GM23338 (cell line): Measurements from ENCODE around the gene SLC35D2. TPM values are rescaled to one million over a fixed set of nuclear protein-coding genes. Genes with fewer than 3 reads are reported as not detected.

Experiments used
- ATAC-seq: fragments of 200-7000 bp; cut with Tn5 transposase; 3 replicates; pipeline ENCODE4 v1.9.1; 2020
- DNase-seq: peaks from one replicate; pipeline ENCODE4 v3.0.0-alpha.2; 2015; ENCODE audit warnings: low spot score
- H2AFZ ChIP-seq: fragments of 200-600 bp; sonication (generic); 2 replicates; pipeline ENCODE4 v1.8.0; 2016; ENCODE audit warnings: antibody characterized with exemption, mild to moderate bottlenecking, moderate library complexity
- H3F3A ChIP-seq: fragments of 200-600 bp; sonication (generic); replicated peaks from 2 replicates; pipeline ENCODE4 v1.8.0; 2017; ENCODE audit warnings: antibody characterized with exemption, mixed run types, low read depth
- H3K27ac ChIP-seq: fragments of 200-600 bp; sonication (generic); 2 replicates; pipeline ENCODE4 v1.6.1; 2016; ENCODE audit warnings: low read depth
- H3K27me3 ChIP-seq: fragments of 200-600 bp; sonication (generic); 2 replicates; pipeline ENCODE4 v1.8.0; 2016; ENCODE audit warnings: mild to moderate bottlenecking, mixed run types, moderate library complexity; ENCODE audit not compliant: insufficient read depth
- H3K36me3 ChIP-seq: fragments of 200-600 bp; sonication (generic); 2 replicates; pipeline ENCODE4 v1.8.0; 2016; ENCODE audit warnings: mild to moderate bottlenecking; ENCODE audit not compliant: insufficient read depth
- H3K4me1 ChIP-seq: fragments of 200-600 bp; sonication (generic); 2 replicates; pipeline ENCODE4 v1.8.0; 2016; ENCODE audit warnings: mild to moderate bottlenecking, moderate library complexity; ENCODE audit not compliant: insufficient read depth
- H3K4me2 ChIP-seq: fragments of 200-600 bp; sonication (generic); 2 replicates; pipeline ENCODE4 v1.7.1; 2017; ENCODE audit warnings: mixed run types
- H3K4me3 ChIP-seq: fragments of 200-600 bp; sonication (generic); 2 replicates; pipeline ENCODE4 v1.6.1; 2016; ENCODE audit warnings: mixed run types
- H3K79me2 ChIP-seq: fragments of 200-600 bp; sonication (generic); replicated peaks from 2 replicates; pipeline ENCODE4 v1.8.0; 2017; ENCODE audit warnings: mild to moderate bottlenecking; ENCODE audit not compliant: insufficient read depth
- H3K9me2 ChIP-seq: fragments of 200-600 bp; sonication (generic); 2 replicates; pipeline ENCODE4 v1.8.0; 2017; ENCODE audit not compliant: insufficient read depth
- H4K20me1 ChIP-seq: fragments of 200-600 bp; sonication (generic); replicated peaks from 2 replicates; pipeline ENCODE4 v1.8.0; 2017; ENCODE audit warnings: mild to moderate bottlenecking; ENCODE audit not compliant: insufficient read depth
- H3K27ac Mint-ChIP-seq: 2 replicates; pipeline ENCODE4 v1.8.0; 2020; ENCODE audit warnings: inconsistent platforms, mild to moderate bottlenecking, moderate library complexity, mixed read lengths
- H3K27me3 Mint-ChIP-seq: 3 replicates; pipeline ENCODE4 v1.8.0; 2022; ENCODE audit warnings: low read depth, mild to moderate bottlenecking, moderate library complexity, mixed read lengths, inconsistent platforms; ENCODE audit not compliant: insufficient read depth, poor library complexity
- H3K36me3 Mint-ChIP-seq: 3 replicates; pipeline ENCODE4 v1.8.0; 2021; ENCODE audit warnings: low read depth, mild to moderate bottlenecking, inconsistent platforms, moderate library complexity, mixed read lengths
- H3K4me1 Mint-ChIP-seq: 3 replicates; pipeline ENCODE4 v1.8.0; 2020; ENCODE audit warnings: mild to moderate bottlenecking, inconsistent platforms, mixed read lengths
- H3K4me3 Mint-ChIP-seq: 3 replicates; pipeline ENCODE4 v1.8.0; 2021; ENCODE audit warnings: moderate library complexity, mild to moderate bottlenecking, inconsistent platforms, mixed read lengths
- H3K9me3 Mint-ChIP-seq: 3 replicates; pipeline ENCODE4 v1.8.0; 2020; ENCODE audit warnings: moderate library complexity, mild to moderate bottlenecking, inconsistent platforms, mixed read lengths
- CREB1 ChIP-seq: fragments of 250-450 bp; sonication (Bioruptor Pico); IDR thresholded peaks from 2 replicates; pipeline ENCODE4 v1.5.0; 2020; ENCODE audit warnings: low read depth, mild to moderate bottlenecking, moderate library complexity
- ETS1 ChIP-seq: IDR thresholded peaks from 2 replicates; pipeline ENCODE4 v1.6.1; 2016; ENCODE audit warnings: antibody characterized with exemption
- EZH2 ChIP-seq: fragments of 200-600 bp; sonication (generic); IDR thresholded peaks from one replicate; pipeline ENCODE4 v1.8.0; 2017; ENCODE audit warnings: antibody characterized with exemption, mild to moderate bottlenecking, low read depth; ENCODE audit not compliant: unreplicated experiment
- JUNB ChIP-seq: IDR thresholded peaks from one replicate; pipeline ENCODE4 v1.6.1; 2016; ENCODE audit warnings: antibody characterized with exemption; ENCODE audit not compliant: unreplicated experiment
- POLR2AphosphoS5 ChIP-seq: IDR thresholded peaks from 2 replicates; pipeline ENCODE4 v1.6.1; 2016; ENCODE audit warnings: antibody characterized with exemption, low read depth
- REST ChIP-seq: IDR thresholded peaks from one replicate; pipeline ENCODE4 v1.6.1; 2018; ENCODE audit warnings: antibody characterized with exemption; ENCODE audit not compliant: unreplicated experiment
- STAT1 ChIP-seq: IDR thresholded peaks from one replicate; pipeline ENCODE4 v1.6.1; 2016; ENCODE audit warnings: antibody characterized with exemption; ENCODE audit not compliant: unreplicated experiment
- ZNF114 ChIP-seq: fragments of 250-450 bp; sonication (Bioruptor Pico); IDR thresholded peaks from 2 replicates; pipeline ENCODE4 v1.5.0; 2020; ENCODE audit warnings: mild to moderate bottlenecking, moderate library complexity
- ZNF331 ChIP-seq: fragments of 250-450 bp; sonication (Bioruptor Pico); IDR thresholded peaks from 2 replicates; pipeline ENCODE4 v1.5.0; 2020; ENCODE audit warnings: low read depth, mild to moderate bottlenecking, moderate library complexity
- ZNF462 ChIP-seq: fragments of 250-450 bp; sonication (Bioruptor Pico); IDR thresholded peaks from 2 replicates; pipeline ENCODE4 v1.5.0; 2020; ENCODE audit warnings: mild to moderate bottlenecking, moderate library complexity
- polyA plus RNA-seq: library from polyadenylated mRNA; unstranded; fragments of >200 nt; fragmentation: Nextera tagmentation; extraction: Ambion mirVana; gene quantifications from 2 replicates; pipeline ENCODE4 v1.2.1, GENCODE V29; 2016
- total RNA-seq: library from RNA; depleted of rRNA; stranded (reverse); fragments of >200 nt; shearing (Covaris generic); gene quantifications from 2 replicates; pipeline ENCODE4 v1.2.3, GENCODE V29; 2014

The SLC35D2 gene
- total and polyA plus RNA-seq, 2 experiments from 2014 or later: 8.2 to 14.4 TPM

GRCh38 chr9:96391021-96391765 lies 7.7 kb upstream of the SLC35D2 start:
- ATAC-seq (no peak), DNase-seq (no peak)
- Histone ChIP-seq H3K4me2 (no peak overlapping the region), H3K27ac (peak overlapping the region; percentile 27; the same call in 1 of the 2 replicates), H3K36me3 (peaks cover 32% of the 10 kb centered on the region; the same call in 1 of the 2 replicates), H3K79me2 (no peaks in the 10 kb centered on the region), H3K9me2 (no peaks in the 10 kb centered on the region), H3F3A (no peaks in the 10 kb centered on the region), H3K4me1 (peaks cover 23% of the 10 kb centered on the region), H4K20me1 (no peaks in the 10 kb centered on the region), H3K4me3 (no peak overlapping the region), H2AFZ (no peak overlapping the region), H3K27me3 (no peaks in the 10 kb centered on the region)
- Mint-ChIP-seq H3K27me3 (peaks cover 1% of the 10 kb centered on the region), H3K9me3 (no peaks in the 10 kb centered on the region), H3K4me3 (no peak overlapping the region), H3K4me1 (peaks cover 19% of the 10 kb centered on the region), H3K27ac (no peak overlapping the region; the same call in 1 of the 2 replicates), H3K36me3 (peaks cover 54% of the 10 kb centered on the region)
- TF ChIP-seq ETS1: no peak
- no peak for TF ChIP-seq ZNF331 (CRISPR knock-in tag)
- no peak for TF ChIP-seq JUNB
- TF ChIP-seq CREB1 (CRISPR knock-in tag): no peak
- no peak for TF ChIP-seq ZNF114 (CRISPR knock-in tag)
- no peak for TF ChIP-seq ZNF462
- no peak for TF ChIP-seq POLR2AphosphoS5
- TF ChIP-seq STAT1: no peak
- TF ChIP-seq REST: no peak
- TF ChIP-seq EZH2: no peak
